GM19025 (cell line): ENCODE data around the gene CHURC1.
"Not testable (repeated sequence)": the region's sequence is repeated elsewhere in the genome, so short reads cannot be mapped to it uniquely, and the experiment has no call there.

ENCODE experiments used
- ATAC-seq: cut with Tn5 transposase; IDR thresholded peaks from one replicate; pipeline ENCODE4 v1.9.1; 2021; ENCODE audit warnings: mild to moderate bottlenecking, low read depth, moderate library complexity; ENCODE audit not compliant: unreplicated experiment

The CHURC1 gene

GRCh38 chr14:64906022-64906421 is 8.2 kb upstream of the CHURC1 start:
- no peak for ATAC-seq

GRCh38 chr14:64910847-64911495 is 3.3 kb upstream of the CHURC1 start:
- no peak for ATAC-seq

GRCh38 chr14:64912261-64912660 is 2.0 kb upstream of the CHURC1 start:
- no peak for ATAC-seq

GRCh38 chr14:64913477-64913876 is 778 bp upstream of the CHURC1 start:
- not testable (repeated sequence) for ATAC-seq

- ATAC-seq = no peak
These were observed 772 bp downstream of the CHURC1 start for GRCh38 chr14:64915029-64915424.

GRCh38 chr14:64915797-64916196 is 1.5 kb downstream of the CHURC1 start:
- no peak for ATAC-seq

GRCh38 chr14:64918216-64918615 is 4.0 kb downstream of the CHURC1 start:
- ATAC-seq = no peak

GRCh38 chr14:64919215-64919614 is 5.0 kb downstream of the CHURC1 start:
- no peak for ATAC-seq

GRCh38 chr14:64919618-64920017 is 5.4 kb downstream of the CHURC1 start:
- ATAC-seq = no peak

GRCh38 chr14:64920465-64920864 is 6.2 kb downstream of the CHURC1 start:
- ATAC-seq = no peak

- ATAC-seq = no peak
These were observed 8.8 kb downstream of the CHURC1 start for GRCh38 chr14:64923015-64923414.

GRCh38 chr14:64926398-64926995 is 12.2 kb downstream of the CHURC1 start:
- no peak for ATAC-seq

GRCh38 chr14:64927031-64927430 is 12.8 kb downstream of the CHURC1 start:
- no peak for ATAC-seq

- ATAC-seq = peak; percentile 67
These were observed 14.2 kb downstream of the CHURC1 start for GRCh38 chr14:64928239-64929013.

GRCh38 chr14:64929014-64929359 is 14.7 kb downstream of the CHURC1 start:
- ATAC-seq = no peak

- no peak for ATAC-seq
These were observed 16.0 kb downstream of the CHURC1 start for GRCh38 chr14:64930085-64930843.

- ATAC-seq = no peak
These were observed 16.9 kb downstream of the CHURC1 start for GRCh38 chr14:64931123-64931522.

GRCh38 chr14:64932231-64932630 is 18.0 kb downstream of the CHURC1 start:
- no peak for ATAC-seq

- ATAC-seq = no peak
These were observed 20.2 kb downstream of the CHURC1 start for GRCh38 chr14:64934338-64934929.

- ATAC-seq = no peak
These were observed 21.3 kb downstream of the CHURC1 start for GRCh38 chr14:64935508-64935907.
